Heart left ventricle (tissue), 13 donors: ENCODE measurements around the gene FGD3.
"Not testable (repeated sequence)": the region's sequence is repeated elsewhere in the genome, so short reads cannot be mapped to it uniquely, and the experiment has no call there.

Experiments
- POLR2A ChIP-seq, 2 donors: fragments of 450-650 bp; IDR thresholded peaks; one replicate each; pipeline ENCODE4 v1.6.1; 2017; ENCODE audit warnings: antibody characterized with exemption in 2 of 2, mild to moderate bottlenecking in 2 of 2, moderate library complexity in 2 of 2
- TF ChIP-seq, protein P1 (sequence below), 12 donors: fragments of 200-600 bp; sonication (generic) in 4 of 12; IDR thresholded peaks; one replicate each; pipeline versions ENCODE4 v1.5.0 to v1.8.0; 2018 to 2022; ENCODE audit warnings: antibody characterized with exemption in 12 of 12, mild to moderate bottlenecking in 5 of 12
- donor health status: ischemic (EF 13 %, LVEDD 7.1; RV severe dilation, severe dysfunction).
- donor health status: DM: no; HTN: yes; CAD: no.
- donor health status: DM: no; HTN: no; CAD: no.
- donor health status: ischemic (EF 25% LVEDD 6.9; RV normal size, moderate dysfunction).
- donor health status: ischemic (EF 25% LVEDD 5.7; RV mildly dilated, moderate dysfunction).
- donor health status: ischemic (EF 35%, LVEDD 5.7; RV mildly dilated, moderate dysfunction).
- donor health status: nonischemic (EF 11% LVEDD 7.7; RV severe dilation, severe dysfunction).
- donor health status: DM: yes; HTN: yes; CAD: no.
- donor health status: PGD.
- donor health status: ischemic (EF 29% LVEDD 5.4; RV normal size, mild dysfunction).
- donor health status: nonischemic (EF 23%, LVEDD 6.1; RV moderate dilation, normal function).

DNA sequence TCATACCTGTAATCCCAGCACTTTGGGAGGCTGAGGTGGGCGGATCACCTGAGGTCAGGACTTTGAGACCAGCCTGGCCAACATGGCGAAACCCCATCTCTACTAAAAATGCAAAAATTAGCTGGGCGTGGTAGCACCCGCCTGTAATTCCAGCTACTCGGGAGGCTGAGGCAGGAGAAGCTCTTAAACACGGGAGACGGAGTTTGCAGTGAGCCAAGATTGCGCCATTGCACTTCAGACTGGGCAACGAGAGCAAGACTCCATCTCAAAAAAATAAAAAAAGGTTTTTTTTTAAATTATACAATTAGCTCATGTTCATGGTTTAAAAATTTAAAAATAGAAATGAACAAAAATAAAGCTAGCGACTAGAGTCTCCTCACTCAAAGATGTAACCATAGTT, 67.9 kb downstream of the FGD3 start:
- TF ChIP-seq, protein P1, sequence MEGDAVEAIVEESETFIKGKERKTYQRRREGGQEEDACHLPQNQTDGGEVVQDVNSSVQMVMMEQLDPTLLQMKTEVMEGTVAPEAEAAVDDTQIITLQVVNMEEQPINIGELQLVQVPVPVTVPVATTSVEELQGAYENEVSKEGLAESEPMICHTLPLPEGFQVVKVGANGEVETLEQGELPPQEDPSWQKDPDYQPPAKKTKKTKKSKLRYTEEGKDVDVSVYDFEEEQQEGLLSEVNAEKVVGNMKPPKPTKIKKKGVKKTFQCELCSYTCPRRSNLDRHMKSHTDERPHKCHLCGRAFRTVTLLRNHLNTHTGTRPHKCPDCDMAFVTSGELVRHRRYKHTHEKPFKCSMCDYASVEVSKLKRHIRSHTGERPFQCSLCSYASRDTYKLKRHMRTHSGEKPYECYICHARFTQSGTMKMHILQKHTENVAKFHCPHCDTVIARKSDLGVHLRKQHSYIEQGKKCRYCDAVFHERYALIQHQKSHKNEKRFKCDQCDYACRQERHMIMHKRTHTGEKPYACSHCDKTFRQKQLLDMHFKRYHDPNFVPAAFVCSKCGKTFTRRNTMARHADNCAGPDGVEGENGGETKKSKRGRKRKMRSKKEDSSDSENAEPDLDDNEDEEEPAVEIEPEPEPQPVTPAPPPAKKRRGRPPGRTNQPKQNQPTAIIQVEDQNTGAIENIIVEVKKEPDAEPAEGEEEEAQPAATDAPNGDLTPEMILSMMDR (IDR thresholded peaks at IDR 0.05): not testable (repeated sequence)
- TF ChIP-seq POLR2A (IDR thresholded peaks at IDR 0.05): not testable (repeated sequence)
